Natural killer cell (primary cell): ENCODE measurements around the gene AADACL2. TPM values are rescaled to one million over a fixed set of nuclear protein-coding genes. Genes with fewer than 3 reads are reported as not detected.

Source experiments
- ATAC-seq, 3 donors: fragments of 150-1000 bp in 2 of 3; fragments of 200-7000 bp in 1 of 3; cut with Tn5 transposase; 1 replicate in 1 of 3; 2 replicates in 2 of 3; pipeline ENCODE4 v1.10.0; 2021; ENCODE audit warnings: mild to moderate bottlenecking in 2 of 3, moderate library complexity in 2 of 3
- DNase-seq, 2 donors: peaks; one replicate each; pipeline versions ENCODE4 v3.0.0 to v3.0.0-alpha.2; 2013 to 2021; ENCODE audit warnings: mixed read lengths in 1 of 2
- H3K27ac ChIP-seq: one replicate; pipeline ENCODE4 v1.5.1; 2013; ENCODE audit warnings: mild to moderate bottlenecking, low read length
- H3K27me3 ChIP-seq: one replicate; pipeline ENCODE4 v1.6.1; 2013; ENCODE audit warnings: low read length; ENCODE audit not compliant: control insufficient read depth, insufficient read depth
- H3K36me3 ChIP-seq: one replicate; pipeline ENCODE4 v1.6.1; 2013; ENCODE audit warnings: low read length; ENCODE audit not compliant: control insufficient read depth, insufficient read depth
- H3K4me1 ChIP-seq: one replicate; pipeline ENCODE4 v1.6.1; 2013; ENCODE audit warnings: low read length; ENCODE audit not compliant: control insufficient read depth, insufficient read depth
- H3K4me3 ChIP-seq: one replicate; pipeline ENCODE4 v1.5.1; 2013; ENCODE audit warnings: low read length
- H3K9me3 ChIP-seq: one replicate; pipeline ENCODE4 v1.6.1; 2013; ENCODE audit warnings: low read length; ENCODE audit not compliant: control insufficient read depth, insufficient read depth
- H3K27ac Mint-ChIP-seq, 2 donors: one replicate each; pipeline ENCODE4 v1.8.0; 2022; ENCODE audit warnings: mild to moderate bottlenecking in 2 of 2, mixed read lengths in 2 of 2, moderate library complexity in 1 of 2
- H3K27me3 Mint-ChIP-seq, 2 donors: one replicate each; pipeline ENCODE4 v1.8.0; 2022; ENCODE audit warnings: low read depth in 2 of 2, mixed read lengths in 2 of 2
- H3K36me3 Mint-ChIP-seq: one replicate; pipeline ENCODE4 v1.8.0; 2022; ENCODE audit warnings: mixed read lengths
- H3K4me1 Mint-ChIP-seq, 2 donors: one replicate each; pipeline ENCODE4 v1.8.0; 2022; ENCODE audit warnings: mixed read lengths in 2 of 2
- H3K4me3 Mint-ChIP-seq: one replicate; pipeline ENCODE4 v1.8.0; 2022; ENCODE audit warnings: mild to moderate bottlenecking, moderate library complexity, mixed read lengths
- H3K9me3 Mint-ChIP-seq, 2 donors: one replicate each; pipeline ENCODE4 v1.8.0; 2022; ENCODE audit warnings: mixed read lengths in 2 of 2
- CTCF ChIP-seq: fragments of 200-600 bp; IDR thresholded peaks from one replicate; pipeline ENCODE4 v1.8.0; 2022; ENCODE audit warnings: antibody characterized with exemption
- WGBS: methylation state at CpG from one replicate; pipeline ENCODE4 v1.1.7; 2013; ENCODE audit warnings: missing lambda C conversion rate; ENCODE audit not compliant: insufficient coverage; 5-methylcytosine and 5-hydroxymethylcytosine counted together
- intact Hi-C: fragments of 100-400 bp; cut with micrococcal nuclease; formaldehyde crosslinking; loops from one replicate; pipeline ENCODE4 v1.14.2; 2022
- total RNA-seq, 4 donors: library from RNA; stranded (reverse); fragments of 120-200 nt in 1 of 4; gene quantifications; one replicate each; pipeline versions ENCODE4 v1.2.3 to v1.2.4, GENCODE V29; 2013 to 2022

AADACL2 gene
- total RNA-seq, 3 donors from 2014 or later (not counting 1 experiment from before 2014, with no cell fraction given), result not detected

DNA sequence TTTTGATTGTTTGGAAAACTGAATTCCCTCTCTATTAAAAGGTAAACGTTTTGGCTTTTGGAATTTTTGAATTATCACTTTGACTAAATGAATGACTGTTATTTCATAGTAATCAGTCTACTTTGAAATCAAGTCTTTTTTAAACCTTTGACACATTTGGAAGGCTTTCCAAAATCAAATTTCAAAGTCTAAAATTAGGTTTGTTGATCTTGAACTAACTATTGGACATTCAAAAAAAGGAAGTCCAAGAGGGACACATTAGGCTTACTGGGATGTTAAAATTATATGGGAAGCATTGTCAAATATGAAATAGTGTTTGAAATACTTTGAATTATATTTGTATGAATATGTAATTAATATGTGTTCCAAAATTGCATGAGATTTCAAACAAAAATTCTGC lies 45.2 kb upstream of the AADACL2 start:
- no peak overlapping the region for H3K27ac Mint-ChIP-seq
- intact Hi-C loops, result no loop called here
- no peak for TF ChIP-seq CTCF
- no peaks in the 10 kb centered on the region for H3K4me1 ChIP-seq
- no peak overlapping the region for H3K27ac ChIP-seq
- no peaks in the 10 kb centered on the region for H3K27me3 Mint-ChIP-seq
- no peak overlapping the region for H3K4me3 ChIP-seq
- ATAC-seq (no peak), DNase-seq (no peak)
- no peaks in the 10 kb centered on the region for H3K27me3 ChIP-seq
- no peaks in the 10 kb centered on the region for H3K9me3 ChIP-seq
- H3K36me3 ChIP-seq, result no peaks in the 10 kb centered on the region
- H3K36me3 Mint-ChIP-seq, result no peaks in the 10 kb centered on the region
- H3K4me3 Mint-ChIP-seq, result no peak overlapping the region
- no peaks in the 10 kb centered on the region for H3K4me1 Mint-ChIP-seq
- WGBS, result no CpG with 5 or more reads among the region's 1 CpG
- H3K9me3 Mint-ChIP-seq, result no peaks in the 10 kb centered on the region

DNA sequence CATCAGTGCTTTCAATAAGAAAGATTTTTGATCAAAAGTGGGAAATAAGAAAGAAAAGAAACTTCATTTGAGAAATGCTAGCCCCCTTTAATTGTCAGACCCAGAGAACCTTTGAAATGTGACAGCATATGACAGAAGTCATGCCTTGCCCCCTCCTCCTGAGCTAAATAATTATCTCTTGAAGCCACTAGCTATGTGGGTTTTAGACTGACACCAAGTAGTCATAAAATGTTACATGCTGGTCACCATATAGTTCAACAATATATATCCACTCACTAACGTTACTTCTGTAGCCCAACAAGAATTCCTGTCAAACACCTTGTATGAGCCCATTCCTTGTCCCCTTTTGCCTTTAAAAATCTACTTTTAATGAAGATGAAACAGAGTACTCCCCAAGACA lies 43.1 kb upstream of the AADACL2 start:
- Mint-ChIP-seq H3K9me3 (no peaks in the 10 kb centered on the region), H3K36me3 (no peaks in the 10 kb centered on the region), H3K4me3 (no peak overlapping the region), H3K4me1 (no peaks in the 10 kb centered on the region), H3K27me3 (no peaks in the 10 kb centered on the region), H3K27ac (no peak overlapping the region)
- Histone ChIP-seq H3K4me3 (no peak overlapping the region), H3K27ac (no peak overlapping the region), H3K27me3 (no peaks in the 10 kb centered on the region), H3K4me1 (no peaks in the 10 kb centered on the region), H3K9me3 (no peaks in the 10 kb centered on the region), H3K36me3 (no peaks in the 10 kb centered on the region)
- no peak for TF ChIP-seq CTCF
- WGBS, result 73% methylated on average over 1 of the region's 1 CpG
- intact Hi-C loops, result no loop called here
- ATAC-seq (no peak), DNase-seq (no peak)

GRCh38 chr3:151697496-151697895 lies 36.2 kb upstream of the AADACL2 start:
- H3K9me3 Mint-ChIP-seq, result no peaks in the 10 kb centered on the region
- no peak for TF ChIP-seq CTCF
- no peaks in the 10 kb centered on the region for H3K36me3 Mint-ChIP-seq
- Histone ChIP-seq H3K27ac (no peak overlapping the region), H3K9me3 (peaks cover 6% of the 10 kb centered on the region), H3K4me3 (no peak overlapping the region), H3K4me1 (no peaks in the 10 kb centered on the region), H3K36me3 (no peaks in the 10 kb centered on the region), H3K27me3 (no peaks in the 10 kb centered on the region)
- no peak overlapping the region for H3K27ac Mint-ChIP-seq
- DNase-seq (no peak), ATAC-seq (no peak)
- intact Hi-C loops, result no loop called here
- H3K4me1 Mint-ChIP-seq, result no peaks in the 10 kb centered on the region
- peaks cover 0 to 4% of the 10 kb centered on the region in 2 donors for H3K27me3 Mint-ChIP-seq
- WGBS, result 92% methylated on average over 5 of the region's 5 CpGs
- no peak overlapping the region for H3K4me3 Mint-ChIP-seq

DNA sequence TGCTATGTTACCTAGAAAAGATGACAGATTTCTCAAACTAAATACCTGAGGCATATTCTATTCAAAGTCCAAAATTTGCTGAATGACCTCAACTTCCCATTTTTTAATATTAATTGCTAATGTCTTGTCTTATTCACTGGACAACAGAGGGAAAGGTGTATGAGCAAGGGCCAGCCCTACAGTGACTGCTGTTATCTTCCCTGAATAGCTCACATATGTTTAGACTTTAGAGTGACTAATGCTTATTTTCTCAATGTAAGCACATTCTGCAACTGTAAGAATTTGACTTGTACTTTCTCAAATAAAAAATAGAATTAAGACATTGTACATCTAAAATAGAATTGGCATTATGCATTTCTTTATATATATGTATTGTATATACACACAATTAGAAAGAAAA lies 26.5 kb upstream of the AADACL2 start:
- ATAC-seq, result no peak
- no peaks in the 10 kb centered on the region for H3K4me1 ChIP-seq
- H3K9me3 Mint-ChIP-seq, result peaks cover 0 to 2% of the 10 kb centered on the region in 2 donors
- no peak overlapping the region for H3K27ac ChIP-seq
- H3K4me3 Mint-ChIP-seq, result no peak overlapping the region
- no peak for DNase-seq
- no peaks in the 10 kb centered on the region for H3K9me3 ChIP-seq
- TF ChIP-seq CTCF, result no peak
- H3K27me3 ChIP-seq, result no peaks in the 10 kb centered on the region
- H3K27ac Mint-ChIP-seq, result no peak overlapping the region
- intact Hi-C loops, result no loop called here
- peaks cover 3 to 16% of the 10 kb centered on the region in 2 donors for H3K27me3 Mint-ChIP-seq
- no peaks in the 10 kb centered on the region for H3K4me1 Mint-ChIP-seq
- H3K4me3 ChIP-seq, result no peak overlapping the region
- no peaks in the 10 kb centered on the region for H3K36me3 ChIP-seq
- H3K36me3 Mint-ChIP-seq, result no peaks in the 10 kb centered on the region
